ENCODE results near the gene FUT2.

- TF ChIP-seq TCF12 (IDR thresholded peaks at IDR 0.05; ENCODE audit: low read depth) (no peak), EP300 (IDR thresholded peaks at IDR 0.05; ENCODE audit: borderline replicate concordance) (no peak), REST (IDR thresholded peaks at IDR 0.05; ENCODE audit: low read depth) (no peak), TAF1 (IDR thresholded peaks at IDR 0.05; ENCODE audit: low read depth) (no peak), ZBTB7A (IDR thresholded peaks at IDR 0.05; ENCODE audit: low read depth) (no peak), MAX (IDR thresholded peaks at IDR 0.05) (no peak), EGR1 (IDR thresholded peaks at IDR 0.05) (no peak), NFIC (IDR thresholded peaks at IDR 0.05) (no peak), RAD21 (IDR thresholded peaks at IDR 0.05; ENCODE audit: low read depth) (no peak), YY1 (IDR thresholded peaks at IDR 0.05; ENCODE audit: low read depth) (no peak), TEAD4 (IDR thresholded peaks at IDR 0.05) (no peak), CREB1 (IDR thresholded peaks at IDR 0.05; ENCODE audit: low read depth) (no peak)
Measured at GRCh38 chr19:48728911-48729664, 33.3 kb downstream of the FUT2 start.
